Loucy (cell line): ENCODE results near the gene MACO1.
"Not testable (repeated sequence)": the region's sequence is repeated elsewhere in the genome, so short reads cannot be mapped to it uniquely, and the experiment has no call there.

Experiments used
- CTCF ChIP-seq: fragments of 200-600 bp; sonication (generic); conservative IDR thresholded peaks from 2 replicates; pipeline ENCODE4 v1.5.1; 2014; ENCODE audit warnings: mild to moderate bottlenecking, antibody characterized with exemption, low read length
- EZH2phosphoT487 ChIP-seq: fragments of 200-600 bp; IDR thresholded peaks from 2 replicates; pipeline ENCODE4 v1.6.1; 2018; ENCODE audit warnings: antibody characterized with exemption, mild to moderate bottlenecking, moderate library complexity, borderline replicate concordance

- not testable (repeated sequence) for TF ChIP-seq CTCF, EZH2phosphoT487
Measured at GRCh38 chr1:25382543-25382942, 48.2 kb upstream of the MACO1 start.
